Measurements from ENCODE around the gene ARV1.
"Not testable (repeated sequence)": the region's sequence is repeated elsewhere in the genome, so short reads cannot be mapped to it uniquely, and the experiment has no call there.

The ARV1 gene

DNA sequence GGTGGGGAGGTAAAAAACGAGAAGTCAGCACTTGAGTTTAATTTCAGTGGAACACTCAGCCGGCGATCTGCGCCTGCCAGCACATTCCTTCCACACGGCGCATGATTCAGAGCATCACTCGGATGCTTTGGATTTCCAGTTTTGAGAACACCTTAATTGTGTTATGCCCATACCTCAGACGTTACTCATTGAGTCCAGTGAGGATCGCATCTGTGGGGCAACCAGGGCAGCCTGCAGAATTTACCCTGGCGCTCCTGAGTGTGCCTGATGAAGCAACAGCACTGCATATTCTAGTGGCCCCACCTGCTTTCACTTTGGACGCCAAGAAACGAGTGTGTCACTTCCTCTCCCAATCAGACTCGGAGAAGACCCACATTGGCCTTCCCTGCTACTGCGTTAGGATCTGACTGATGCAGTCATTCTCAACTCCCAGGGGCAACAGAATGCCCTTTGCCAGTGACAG is 41.3 kb downstream of the ARV1 start:
- DNase-seq (ENCODE audit: low spot score): no peak

- no peak for DNase-seq (ENCODE audit: low spot score)
Measured at GRCh38 chr1:231020816-231021215, 41.9 kb downstream of the ARV1 start.

GRCh38 chr1:231021540-231022031 is 42.7 kb downstream of the ARV1 start:
- no peak for DNase-seq (ENCODE audit: low spot score)

GRCh38 chr1:231022543-231022942 is 43.6 kb downstream of the ARV1 start:
- not testable (repeated sequence) for DNase-seq (ENCODE audit: low spot score)

GRCh38 chr1:231023150-231023549 is 44.3 kb downstream of the ARV1 start:
- no peak for DNase-seq (ENCODE audit: low spot score)

GRCh38 chr1:231026576-231026975 is 47.7 kb downstream of the ARV1 start:
- no peak for DNase-seq (ENCODE audit: low spot score)

GRCh38 chr1:231027136-231027925 is 48.4 kb downstream of the ARV1 start:
- no peak for DNase-seq (ENCODE audit: low spot score)

GRCh38 chr1:231027971-231028370 is 49.1 kb downstream of the ARV1 start:
- DNase-seq (ENCODE audit: low spot score): no peak

DNA sequence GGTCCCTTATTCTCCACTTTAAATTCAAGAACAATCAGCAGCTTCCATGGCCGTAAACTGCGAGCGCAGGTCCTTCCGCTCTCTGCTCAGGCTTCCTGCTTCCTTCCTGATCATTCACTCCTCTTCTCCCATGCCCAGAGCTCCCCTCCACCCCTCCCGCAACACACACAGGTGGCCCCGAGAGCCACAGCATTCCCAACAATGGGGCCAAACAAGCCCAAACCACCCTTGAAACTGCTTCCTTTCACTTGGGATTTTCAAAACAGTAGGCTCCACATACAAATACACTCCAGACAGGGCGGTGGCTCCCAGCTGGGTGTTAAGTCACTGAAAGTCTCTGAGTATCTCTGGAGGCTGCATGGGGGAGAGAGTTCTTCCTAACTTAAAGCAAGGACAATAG is 49.8 kb downstream of the ARV1 start:
- no peak for DNase-seq (ENCODE audit: low spot score)

- not testable (repeated sequence) for DNase-seq (ENCODE audit: low spot score)
Measured at GRCh38 chr1:231029247-231029646, 50.4 kb downstream of the ARV1 start.

DNA sequence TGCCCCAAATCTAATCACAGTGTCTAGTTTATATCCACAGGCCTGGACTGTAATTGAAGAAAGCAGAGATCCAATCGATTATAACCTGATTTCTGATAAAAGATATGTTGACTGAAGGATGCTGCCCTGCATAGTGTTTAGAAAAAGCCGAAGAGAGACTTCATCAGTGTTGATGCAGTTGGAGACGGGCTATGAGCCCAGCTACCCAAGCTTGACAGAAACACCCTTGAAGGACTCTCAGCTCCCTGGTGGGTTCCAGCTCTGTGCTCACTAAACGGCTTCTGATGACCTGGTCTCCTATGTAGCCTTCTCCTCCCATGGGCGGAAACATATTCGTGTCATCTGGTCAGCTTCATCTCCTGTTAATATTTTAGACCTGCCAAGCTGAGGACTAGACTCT is 50.9 kb downstream of the ARV1 start:
- DNase-seq (ENCODE audit: low spot score): no peak

- no peak for DNase-seq (ENCODE audit: low spot score)
Measured at GRCh38 chr1:231032963-231033362, 54.1 kb downstream of the ARV1 start.

- DNase-seq (ENCODE audit: low spot score): no peak
Measured at GRCh38 chr1:231035799-231036198, 56.9 kb downstream of the ARV1 start.

DNA sequence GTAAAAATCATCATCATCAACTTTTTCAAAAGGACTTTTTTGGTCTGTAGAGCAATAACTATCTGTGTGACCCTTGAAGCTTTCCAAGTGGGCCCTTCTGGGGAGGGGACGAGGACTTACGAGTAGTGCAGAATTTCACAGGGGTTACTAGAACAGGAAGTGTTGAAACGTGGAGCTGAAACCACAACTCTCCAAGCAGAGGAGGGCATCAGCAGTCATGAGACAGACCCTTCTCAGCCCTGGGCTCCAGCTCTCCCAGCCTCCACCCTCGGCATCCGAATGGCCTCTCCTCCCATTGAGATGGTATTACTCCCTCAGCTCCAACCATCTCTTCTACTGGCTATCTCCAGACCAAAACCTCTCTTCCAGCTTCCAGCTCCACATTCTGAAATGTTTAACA is 57.5 kb downstream of the ARV1 start:
- DNase-seq (ENCODE audit: low spot score): no peak

DNA sequence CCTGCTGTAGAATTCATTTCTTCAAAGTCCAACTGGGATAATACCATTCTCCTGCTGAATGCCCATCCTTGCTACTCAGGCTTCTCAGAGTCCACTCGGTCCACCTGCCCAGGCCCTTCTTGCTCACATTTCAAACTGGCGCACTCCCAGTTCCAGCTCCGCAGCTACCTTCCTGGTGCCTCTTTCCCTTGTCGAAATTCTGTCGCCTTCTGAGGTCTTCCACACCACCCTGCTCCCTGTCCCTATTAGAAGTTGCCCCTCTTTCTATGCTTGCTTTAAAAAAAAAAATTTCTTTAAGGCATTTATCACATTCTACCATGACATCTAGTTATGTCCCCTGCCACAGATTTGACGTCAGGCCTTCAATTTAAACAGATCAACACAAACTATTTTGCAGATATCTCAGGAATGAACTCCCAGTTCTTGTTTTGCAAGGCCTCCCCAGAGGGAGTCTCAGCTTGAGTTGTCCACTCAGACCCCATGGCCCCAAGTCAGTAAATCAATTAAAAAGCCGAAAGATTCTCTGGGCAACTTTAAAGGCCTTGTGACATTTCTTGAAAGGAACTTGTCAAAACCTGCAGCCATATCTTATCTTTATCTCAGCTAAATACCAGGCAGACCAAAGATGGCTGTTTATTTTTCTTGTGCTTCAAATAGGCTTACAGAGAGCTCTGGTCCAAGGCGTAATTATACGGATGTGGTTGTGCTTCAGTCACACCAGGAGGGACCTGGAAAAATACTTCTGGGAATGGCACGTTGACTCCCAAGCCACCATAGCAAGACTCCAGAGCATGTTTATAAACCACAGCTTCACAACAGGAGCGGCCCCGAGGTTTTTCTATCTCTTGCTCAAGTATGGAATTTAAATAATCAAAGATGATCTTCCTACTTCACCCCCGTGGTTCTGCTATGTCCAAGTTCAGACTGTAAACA is 59.0 kb downstream of the ARV1 start:
- DNase-seq (ENCODE audit: low spot score): no peak

- DNase-seq (ENCODE audit: low spot score): peak; percentile 13
Measured at GRCh38 chr1:231039161-231040018, 60.5 kb downstream of the ARV1 start.

GRCh38 chr1:231040019-231040799 is 61.3 kb downstream of the ARV1 start, which contains the start of gene FAM89A:
TSS of gene FAM89A (minus strand) at chr1:231040254. CDS start at chr1:231040211, 43 bp downstream.
- DNase-seq (ENCODE audit: low spot score): peak; percentile 61

GRCh38 chr1:231040800-231041718 is 62.2 kb downstream of the ARV1 start:
- DNase-seq (ENCODE audit: low spot score): no peak

GRCh38 chr1:231041719-231042261 is 62.9 kb downstream of the ARV1 start:
- DNase-seq (ENCODE audit: low spot score): no peak
